Liver (tissue), 9 donors: ENCODE results near the gene ZNF805. TPM values are rescaled to one million over a fixed set of nuclear protein-coding genes. Genes with fewer than 3 reads are reported as not detected.

Experiments used
- DNase-seq: peaks from one replicate; pipeline ENCODE4 v3.0.0-alpha.2; 2017; ENCODE audit warnings: low spot score
- H3K27ac ChIP-seq, 2 donors: one replicate each; pipeline ENCODE4 v1.7.0; 2013; ENCODE audit warnings: inconsistent platforms in 2 of 2, low read length in 2 of 2, control low read depth in 1 of 2, low read depth in 1 of 2, mild to moderate bottlenecking in 1 of 2
- H3K27me3 ChIP-seq, 4 donors: one replicate each; pipeline versions ENCODE4 v1.6.1 to v1.7.0; 2013; ENCODE audit warnings: low read length in 3 of 4, inconsistent platforms in 1 of 4, mild to moderate bottlenecking in 1 of 4, moderate library complexity in 1 of 4; ENCODE audit not compliant: control insufficient read depth in 4 of 4, insufficient read depth in 4 of 4
- H3K36me3 ChIP-seq, 4 donors: one replicate each; pipeline versions ENCODE4 v1.6.1 to v1.7.0; 2013; ENCODE audit warnings: low read length in 3 of 4, mild to moderate bottlenecking in 3 of 4, low read depth in 1 of 4, moderate library complexity in 1 of 4; ENCODE audit not compliant: control insufficient read depth in 4 of 4, insufficient read depth in 3 of 4
- H3K4me1 ChIP-seq, 4 donors: one replicate each; pipeline versions ENCODE4 v1.6.1 to v1.7.0; 2013; ENCODE audit warnings: low read length in 3 of 4, mild to moderate bottlenecking in 3 of 4, moderate library complexity in 1 of 4; ENCODE audit not compliant: control insufficient read depth in 4 of 4, insufficient read depth in 4 of 4
- H3K4me3 ChIP-seq, 3 donors: one replicate each; pipeline versions ENCODE4 v1.6.1 to v1.7.0; 2013; ENCODE audit warnings: low read length in 3 of 3, control low read depth in 1 of 3, low read depth in 1 of 3, mild to moderate bottlenecking in 1 of 3
- H3K9ac ChIP-seq, 2 donors: one replicate each; pipeline ENCODE4 v1.7.0; 2013; ENCODE audit warnings: low read length in 2 of 2, mild to moderate bottlenecking in 2 of 2, moderate library complexity in 2 of 2, control low read depth in 1 of 2, low read depth in 1 of 2
- H3K9me3 ChIP-seq, 4 donors: one replicate each; pipeline versions ENCODE4 v1.6.1 to v1.7.0; 2013; ENCODE audit warnings: low read length in 3 of 4; ENCODE audit not compliant: control insufficient read depth in 4 of 4
- CTCF ChIP-seq: fragments of 150-350 bp; IDR thresholded peaks from 2 replicates; pipeline ENCODE4 v1.5.1; 2017; ENCODE audit warnings: improper control_type of control experiment, low read depth, low read length; ENCODE audit not compliant: missing input control
- EGR1 ChIP-seq, 2 donors: IDR thresholded peaks; 2 replicates each; pipeline ENCODE4 v1.6.1; 2016 to 2018; ENCODE audit warnings: antibody characterized with exemption in 2 of 2, low read depth in 2 of 2
- FOXA1 ChIP-seq: IDR thresholded peaks from 2 replicates; pipeline ENCODE4 v1.6.1; 2016; ENCODE audit warnings: antibody characterized with exemption
- FOXA2 ChIP-seq: IDR thresholded peaks from 2 replicates; pipeline ENCODE4 v1.6.1; 2016; ENCODE audit warnings: antibody characterized with exemption
- GABPA ChIP-seq, 2 donors: IDR thresholded peaks in 1 of 2; conservative IDR thresholded peaks in 1 of 2; 2 replicates each; pipeline ENCODE4 v1.6.1; 2016; ENCODE audit warnings: antibody characterized with exemption in 2 of 2, mild to moderate bottlenecking in 1 of 2, moderate library complexity in 1 of 2
- HNF4A ChIP-seq, 2 donors: conservative IDR thresholded peaks; 2 replicates each; pipeline ENCODE4 v1.6.1; 2016; ENCODE audit warnings: antibody characterized with exemption in 2 of 2, mild to moderate bottlenecking in 2 of 2
- JUND ChIP-seq, 2 donors: IDR thresholded peaks; 2 replicates each; pipeline ENCODE4 v1.6.1; 2016; ENCODE audit warnings: antibody characterized with exemption in 2 of 2
- MAX ChIP-seq: IDR thresholded peaks from 2 replicates; pipeline ENCODE4 v1.6.1; 2016; ENCODE audit warnings: antibody characterized with exemption
- NR2F2 ChIP-seq: IDR thresholded peaks from 2 replicates; pipeline ENCODE4 v1.6.1; 2016; ENCODE audit warnings: antibody characterized with exemption
- RAD21 ChIP-seq, 2 donors: IDR thresholded peaks; 2 replicates each; pipeline ENCODE4 v1.6.1; 2016; ENCODE audit warnings: antibody characterized with exemption in 2 of 2, mild to moderate bottlenecking in 2 of 2
- REST ChIP-seq: IDR thresholded peaks from 2 replicates; pipeline ENCODE4 v1.6.1; 2016; ENCODE audit warnings: antibody characterized with exemption, mild to moderate bottlenecking
- RXRA ChIP-seq, 2 donors: IDR thresholded peaks; 2 replicates each; pipeline ENCODE4 v1.6.1; 2017 to 2018; ENCODE audit warnings: antibody characterized with exemption in 2 of 2, mild to moderate bottlenecking in 1 of 2
- SP1 ChIP-seq: IDR thresholded peaks from 2 replicates; pipeline ENCODE4 v1.6.1; 2018; ENCODE audit warnings: antibody characterized with exemption, mild to moderate bottlenecking
- TAF1 ChIP-seq: conservative IDR thresholded peaks from 2 replicates; pipeline ENCODE4 v1.6.1; 2016; ENCODE audit warnings: antibody characterized with exemption, mild to moderate bottlenecking
- YY1 ChIP-seq: IDR thresholded peaks from 2 replicates; pipeline ENCODE4 v1.6.1; 2016; ENCODE audit warnings: antibody characterized with exemption, mild to moderate bottlenecking
- WGBS: extraction: QIAGEN DNeasy Blood & Tissue Kit; methylation state at CpG from one replicate; pipeline ENCODE4 v1.1.7; 2013; 5-methylcytosine and 5-hydroxymethylcytosine counted together
- polyA plus RNA-seq, 2 donors: library from polyadenylated mRNA; stranded (reverse) in 1 of 2; unstranded in 1 of 2; fragments of 200-250 nt in 1 of 2; fragments of >200 nt in 1 of 2; fragmentation: Nextera tagmentation in 1 of 2; extraction: Ambion mirVana in 1 of 2; gene quantifications; one replicate each; pipeline versions ENCODE4 v1.2.1 to v1.2.3, GENCODE V29; 2013 to 2015
- total RNA-seq, 2 donors: library from RNA; depleted of rRNA; stranded (reverse); fragments of >200 nt; gene quantifications; one replicate each; pipeline ENCODE4 v1.2.3, GENCODE V29; 2014
- TF ChIP-seq, protein P1 (sequence below): IDR thresholded peaks from 2 replicates; pipeline ENCODE4 v1.6.1; 2016; ENCODE audit warnings: antibody characterized with exemption
- donor health status: healthy.
- donor health status: healthy.
- donor health status: healthy.
- donor health status: healthy.
- donor health status: healthy.

ZNF805 gene
- 10 to 100 TPM; 13.4 to 13.9 TPM for total RNA-seq
- polyA plus RNA-seq, result under 1 TPM; 0.75 to 0.86 TPM

- peak; percentile 95 for DNase-seq
- Histone ChIP-seq H3K27me3 (no peaks in the 10 kb centered on the region), H3K4me1 (peaks cover 2 to 17% (median 15%) of the 10 kb centered on the region in 4 donors), H3K9ac (peak within 1 kb of the TSS; percentile 81 to 93), H3K36me3 (peaks cover 0 to 15% (median 9%) of the 10 kb centered on the region in 4 donors), H3K4me3 (peak within 1 kb of the TSS; percentile 72 to 99 (median 91)), H3K9me3 (no peaks in the 10 kb centered on the region), H3K27ac (peak within 1 kb of the TSS; percentile 79 to 92)
- WGBS, result under 1% methylated on average over 61 of the region's 61 CpGs
- TF ChIP-seq JUND (IDR thresholded peaks at IDR 0.05), result no peak
- peak; percentile 93 to 99 for TF ChIP-seq GABPA (IDR thresholded peaks at IDR 0.05 in 1 of 2, conservative IDR thresholded peaks at IDR 0.05 in 1 of 2)
- TF ChIP-seq, protein P1, sequence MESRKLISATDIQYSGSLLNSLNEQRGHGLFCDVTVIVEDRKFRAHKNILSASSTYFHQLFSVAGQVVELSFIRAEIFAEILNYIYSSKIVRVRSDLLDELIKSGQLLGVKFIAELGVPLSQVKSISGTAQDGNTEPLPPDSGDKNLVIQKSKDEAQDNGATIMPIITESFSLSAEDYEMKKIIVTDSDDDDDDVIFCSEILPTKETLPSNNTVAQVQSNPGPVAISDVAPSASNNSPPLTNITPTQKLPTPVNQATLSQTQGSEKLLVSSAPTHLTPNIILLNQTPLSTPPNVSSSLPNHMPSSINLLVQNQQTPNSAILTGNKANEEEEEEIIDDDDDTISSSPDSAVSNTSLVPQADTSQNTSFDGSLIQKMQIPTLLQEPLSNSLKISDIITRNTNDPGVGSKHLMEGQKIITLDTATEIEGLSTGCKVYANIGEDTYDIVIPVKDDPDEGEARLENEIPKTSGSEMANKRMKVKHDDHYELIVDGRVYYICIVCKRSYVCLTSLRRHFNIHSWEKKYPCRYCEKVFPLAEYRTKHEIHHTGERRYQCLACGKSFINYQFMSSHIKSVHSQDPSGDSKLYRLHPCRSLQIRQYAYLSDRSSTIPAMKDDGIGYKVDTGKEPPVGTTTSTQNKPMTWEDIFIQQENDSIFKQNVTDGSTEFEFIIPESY, result peak; percentile 76
- peak; percentile 18 to 47 for TF ChIP-seq RXRA (IDR thresholded peaks at IDR 0.05)
- peak; percentile 75 for TF ChIP-seq SP1
- peak; percentile 33 for TF ChIP-seq NR2F2
- peak; percentile 16 to 39 for TF ChIP-seq RAD21 (IDR thresholded peaks at IDR 0.05)
- no peak for TF ChIP-seq CTCF
- TF ChIP-seq YY1, result peak; percentile 83
- TF ChIP-seq FOXA2, result no peak
- TF ChIP-seq FOXA1, result no peak
- TF ChIP-seq MAX, result peak; percentile 95
- TF ChIP-seq HNF4A (conservative IDR thresholded peaks at IDR 0.05), result peak in 1 of 2 donors; percentile 18
- peak; percentile 82 to 84 for TF ChIP-seq EGR1 (IDR thresholded peaks at IDR 0.05; ENCODE audit: low read depth in 2 of 2)
- peak; percentile 73 for TF ChIP-seq TAF1
- peak; percentile 16 for TF ChIP-seq REST
These were observed at the start of gene ZNF805 for GRCh38 chr19:57240311-57241090. Gene ZNF805, plus strand, starts transcription at chr19:57240632. Its CDS starts 260 bp downstream, at chr19:57240892.
